HG02610 (cell line): ENCODE data around the gene FANCI.

Source experiments
- ATAC-seq: cut with Tn5 transposase; IDR thresholded peaks from one replicate; pipeline ENCODE4 v1.9.1; 2021; ENCODE audit warnings: mild to moderate bottlenecking, moderate library complexity; ENCODE audit not compliant: unreplicated experiment

The FANCI gene

DNA sequence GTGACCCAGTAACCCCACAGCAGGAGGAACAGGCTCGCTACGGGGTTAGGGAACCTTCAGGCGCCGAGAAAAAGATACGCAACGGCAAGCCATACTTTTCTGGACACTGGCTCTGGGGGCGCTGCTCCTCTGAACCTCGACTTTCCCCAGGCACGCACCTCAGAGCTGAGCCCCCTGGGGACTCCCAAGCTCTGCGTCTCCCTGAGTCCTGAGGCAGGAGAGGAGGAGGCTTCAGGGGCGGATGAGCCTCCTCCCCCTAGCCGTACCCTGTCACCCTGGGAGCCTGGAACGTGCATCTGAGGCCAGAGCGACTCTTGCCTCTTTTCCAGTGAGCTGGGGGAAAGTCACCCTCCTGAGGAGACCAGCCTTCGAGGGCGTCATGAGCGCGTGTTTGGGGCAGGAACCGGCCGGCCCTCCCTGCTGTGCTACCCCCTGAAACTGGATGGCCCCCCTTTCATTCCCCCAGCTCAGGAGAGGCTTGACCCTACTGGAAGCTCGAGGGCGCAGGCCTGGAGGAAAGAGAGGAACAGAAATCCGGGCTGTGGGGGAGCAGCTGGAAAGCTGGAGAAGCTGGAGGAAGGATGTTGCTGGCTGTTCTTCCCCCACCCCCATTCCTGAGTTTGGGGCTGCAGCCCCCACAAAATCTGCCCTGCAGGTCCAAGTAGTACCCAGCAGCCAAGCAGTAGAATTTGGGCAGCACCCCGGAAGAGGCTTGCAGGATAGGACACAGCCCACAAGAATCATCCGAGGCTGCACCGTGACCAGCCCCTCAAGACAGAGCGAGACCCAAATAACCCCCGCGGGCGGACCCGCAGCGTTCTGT is 115.9 kb downstream of the FANCI start:
- no peak for ATAC-seq

DNA sequence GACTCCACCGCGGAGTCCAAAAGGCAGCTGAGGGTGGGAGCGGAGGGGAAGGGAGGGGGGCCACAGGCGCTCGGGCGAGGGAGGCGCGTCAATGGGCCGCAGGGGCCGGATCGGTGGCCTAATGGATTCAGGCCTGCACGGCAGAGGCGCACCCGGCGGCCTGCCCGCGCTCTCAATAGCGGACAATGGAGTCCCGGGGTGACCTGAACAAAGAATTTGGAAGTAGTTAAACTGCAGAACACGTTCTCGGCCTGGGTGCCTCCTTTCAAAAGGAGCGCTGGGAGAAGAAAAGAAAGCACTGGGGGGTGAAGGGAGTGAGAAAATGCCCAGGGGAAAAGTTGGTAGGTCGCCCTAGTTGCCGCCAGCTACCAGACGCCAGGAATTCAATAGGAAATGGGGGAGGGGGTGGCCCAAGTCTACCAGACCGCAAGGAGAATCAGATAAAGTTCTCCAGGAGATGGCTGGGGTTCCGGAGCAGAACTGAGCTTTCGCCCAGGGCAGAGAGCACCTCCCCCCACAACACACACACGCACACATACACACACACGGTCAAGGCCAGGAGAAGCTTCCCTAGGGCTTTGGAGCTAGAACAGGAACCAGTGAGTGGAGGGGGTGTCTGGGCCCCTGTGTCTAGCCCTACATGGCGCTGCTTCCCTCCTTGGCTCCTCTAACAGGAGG is 116.7 kb downstream of the FANCI start:
- no peak for ATAC-seq

- no peak for ATAC-seq
These were observed 117.8 kb downstream of the FANCI start for GRCh38 chr15:89361451-89362202.

DNA sequence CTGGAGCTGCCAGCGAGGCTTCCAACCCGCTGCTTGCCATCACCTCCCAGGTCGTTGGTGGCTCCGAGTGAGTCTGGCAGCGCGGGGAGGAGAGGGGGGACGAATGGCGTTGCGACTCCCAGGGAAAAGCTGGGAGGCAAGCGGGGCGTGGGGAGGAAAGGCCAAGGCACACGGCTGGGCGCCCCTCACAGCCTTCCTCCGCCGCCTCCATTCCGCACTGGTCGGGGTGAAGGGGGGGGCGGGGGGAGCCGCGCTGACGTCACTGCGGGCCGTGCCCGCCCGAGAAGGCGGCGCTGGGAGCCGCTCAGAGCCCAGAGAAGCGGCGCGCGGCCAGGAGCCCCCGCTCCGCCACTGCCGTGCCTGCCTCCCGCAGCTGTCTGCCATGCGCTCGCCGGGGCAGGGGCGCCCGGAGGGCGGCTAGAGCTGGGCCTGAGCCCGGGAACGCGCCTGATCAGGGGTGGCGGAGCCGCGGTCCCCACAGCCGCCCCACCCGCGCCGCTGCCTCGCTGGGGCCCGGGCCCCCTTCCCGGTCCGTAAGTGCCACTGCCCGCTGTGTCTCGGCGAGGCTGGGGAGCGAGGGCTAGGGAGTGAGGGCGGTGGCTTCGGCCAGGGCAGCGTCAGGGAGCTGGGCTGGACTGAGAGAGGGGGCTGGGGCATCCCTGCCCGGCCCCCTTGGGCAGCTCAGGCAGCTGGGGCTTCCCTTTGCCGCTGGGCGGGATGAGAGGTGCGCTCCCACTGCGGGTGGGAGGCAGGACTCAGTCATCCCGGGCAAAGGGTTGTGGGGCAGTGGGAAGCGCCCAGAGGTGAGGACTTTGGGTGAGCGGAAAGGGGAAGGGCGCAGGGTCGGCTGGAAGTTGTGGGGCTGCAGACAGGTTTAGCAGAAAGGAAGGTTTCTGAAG is 118.7 kb downstream of the FANCI start:
- no peak for ATAC-seq

DNA sequence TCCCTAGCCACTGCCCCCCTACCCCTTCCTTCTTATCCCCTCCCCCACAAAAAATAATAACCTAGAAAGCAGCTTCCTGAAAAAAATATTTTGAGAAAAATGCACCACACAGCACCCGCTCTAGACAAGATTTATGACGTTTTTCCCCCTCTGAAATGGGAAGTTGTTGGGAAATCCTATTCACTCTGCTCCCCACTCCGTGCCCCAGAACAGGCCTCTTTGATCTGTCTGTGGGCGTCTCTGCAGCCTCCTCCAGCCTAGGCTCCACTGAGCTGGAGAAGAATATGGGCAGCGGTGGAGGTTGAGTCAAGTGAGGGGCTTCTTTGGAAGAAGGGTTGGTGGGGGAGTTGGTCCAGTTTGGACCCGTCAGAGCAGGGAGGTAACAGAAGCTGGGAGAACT is 119.4 kb downstream of the FANCI start:
- ATAC-seq: no peak

- no peak for ATAC-seq
These were observed 120.0 kb downstream of the FANCI start for GRCh38 chr15:89363770-89364169.

DNA sequence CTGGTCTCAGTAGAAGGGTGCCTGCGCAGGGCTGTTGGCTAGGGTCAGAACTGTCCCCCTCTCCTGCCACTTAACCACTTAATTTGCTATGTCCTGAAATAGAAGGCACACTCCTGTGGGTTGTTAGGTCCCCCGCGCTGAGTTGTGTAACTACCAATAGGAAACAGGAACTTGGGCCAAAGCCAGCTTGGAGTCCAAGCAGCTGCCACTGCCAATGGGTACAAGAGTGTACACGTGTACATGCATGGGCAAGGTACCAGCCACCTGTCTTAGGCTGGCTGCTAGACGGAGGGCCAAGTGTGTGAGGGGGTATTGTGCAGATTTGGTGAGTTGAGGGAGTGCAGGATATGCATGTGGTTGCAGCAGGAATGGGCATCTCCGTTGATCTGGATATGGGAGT is 120.6 kb downstream of the FANCI start:
- ATAC-seq: no peak

GRCh38 chr15:89364741-89365450 is 121.1 kb downstream of the FANCI start:
- ATAC-seq: no peak

GRCh38 chr15:89365462-89366065 is 121.8 kb downstream of the FANCI start:
- ATAC-seq: no peak
